ENCODE measurements around the gene SLC9A9. TPM values are rescaled to one million over a fixed set of nuclear protein-coding genes. Genes with fewer than 3 reads are reported as not detected.
A peak's percentile ranks its signal among the peaks of the same experiment; 100 is the strongest.

The SLC9A9 gene
- total and polyA plus RNA-seq, 4 donors, result 12.0 to 39.7 (median 19.1) TPM

DNA sequence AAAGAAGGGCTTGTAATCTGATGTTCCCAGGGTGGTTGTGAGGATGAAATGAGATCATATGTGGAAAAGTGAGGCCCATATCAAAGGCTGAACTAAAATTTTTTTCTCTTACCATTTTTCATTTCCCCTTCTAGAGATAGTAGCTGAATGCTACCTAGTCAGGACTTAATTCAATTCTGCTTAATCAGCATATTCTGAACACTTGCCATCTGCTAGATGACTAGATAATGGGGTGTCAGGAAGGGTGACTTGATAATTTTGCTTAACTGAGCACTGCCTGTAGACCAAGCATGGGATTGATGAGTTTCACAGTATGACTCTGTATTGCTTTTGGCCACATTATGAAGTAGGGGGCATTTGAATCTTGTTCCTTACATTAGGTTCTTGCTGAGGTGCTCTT lies 592.5 kb downstream of the SLC9A9 start:
- Histone ChIP-seq H3K36me3 (ENCODE audit: control insufficient read depth, insufficient read depth, low read length) (no peaks in the 10 kb centered on the region), H3K27ac (ENCODE audit: low read depth, low read length) (no peak overlapping the region)
- DNase-seq (ENCODE audit: low read depth in 4 of 6, low spot score in 6 of 6), result no peak

DNA sequence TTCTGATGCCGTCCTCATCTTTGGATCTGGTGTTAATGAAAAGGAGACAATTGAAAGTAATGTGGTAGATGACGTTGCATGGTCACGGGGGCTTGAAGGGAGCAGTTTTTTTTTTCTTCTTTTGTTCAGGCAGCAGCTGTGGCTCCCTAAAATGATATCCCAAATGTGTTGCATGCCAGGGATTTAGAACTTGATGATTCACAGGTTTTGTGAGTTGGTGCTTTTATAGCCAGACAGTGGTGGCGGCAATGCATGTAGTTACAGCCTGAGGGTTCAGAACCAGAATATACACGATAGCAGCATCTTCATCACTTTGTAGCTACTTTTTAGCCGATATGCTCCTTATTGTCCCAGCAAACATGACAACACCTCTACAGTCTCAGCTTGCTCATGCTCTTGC lies 595.3 kb downstream of the SLC9A9 start:
- no peak overlapping the region for H3K27ac ChIP-seq (ENCODE audit: low read depth, low read length)
- no peaks in the 10 kb centered on the region for H3K4me1 ChIP-seq (ENCODE audit: control insufficient read depth, insufficient read depth, low read length)
- no peaks in the 10 kb centered on the region for H3K36me3 ChIP-seq (ENCODE audit: control insufficient read depth, insufficient read depth, low read length)
- H3K27me3 ChIP-seq (ENCODE audit: control insufficient read depth, insufficient read depth, low read length), result no peaks in the 10 kb centered on the region
- no peaks in the 10 kb centered on the region for H3K9me3 ChIP-seq (ENCODE audit: control insufficient read depth, insufficient read depth, low read length)
- DNase-seq (ENCODE audit: low read depth in 4 of 6, low spot score in 6 of 6), result no peak
- no peak overlapping the region for H3K4me3 ChIP-seq (ENCODE audit: low read depth, low read length)
- WGBS (ENCODE audit: insufficient coverage), result 76% methylated on average over 5 of the region's 6 CpGs

More for the DNA sequence above, 592.5 kb downstream of the SLC9A9 start:
- Histone ChIP-seq H3K27me3 (ENCODE audit: control insufficient read depth, insufficient read depth, low read length) (no peaks in the 10 kb centered on the region), H3K4me3 (ENCODE audit: low read depth, low read length) (no peak overlapping the region), H3K4me1 (ENCODE audit: control insufficient read depth, insufficient read depth, low read length) (no peaks in the 10 kb centered on the region), H3K9me3 (ENCODE audit: control insufficient read depth, insufficient read depth, low read length) (no peaks in the 10 kb centered on the region)

DNA sequence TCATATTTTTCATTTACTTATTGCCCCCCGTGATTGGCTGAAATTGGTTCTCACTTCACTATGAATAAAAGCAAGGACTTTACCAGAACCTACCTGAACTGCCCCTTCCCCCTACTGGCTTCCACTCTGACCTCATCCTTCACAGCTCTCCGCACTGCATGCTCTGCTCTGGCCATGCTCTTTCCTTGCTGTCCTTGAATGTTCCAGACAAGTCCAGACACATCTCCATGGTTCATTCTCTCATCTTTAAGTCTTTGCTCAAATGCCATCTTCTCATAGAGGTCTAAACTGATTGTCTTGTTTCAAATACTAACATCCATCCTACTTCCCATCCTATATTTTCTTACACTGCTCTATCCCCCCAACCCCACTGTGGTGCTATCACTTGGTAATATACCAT lies 599.3 kb downstream of the SLC9A9 start:
- no peaks in the 10 kb centered on the region for H3K9me3 ChIP-seq (ENCODE audit: control insufficient read depth, insufficient read depth, low read length)
- DNase-seq (ENCODE audit: low read depth in 4 of 6, low spot score in 6 of 6), result no peak
- no peaks in the 10 kb centered on the region for H3K36me3 ChIP-seq (ENCODE audit: control insufficient read depth, insufficient read depth, low read length)
- no peak overlapping the region for H3K4me3 ChIP-seq (ENCODE audit: low read depth, low read length)
- 91% methylated on average over 2 of the region's 2 CpGs for WGBS (ENCODE audit: insufficient coverage)
- no peaks in the 10 kb centered on the region for H3K27me3 ChIP-seq (ENCODE audit: control insufficient read depth, insufficient read depth, low read length)
- H3K27ac ChIP-seq (ENCODE audit: low read depth, low read length), result no peak overlapping the region
- no peaks in the 10 kb centered on the region for H3K4me1 ChIP-seq (ENCODE audit: control insufficient read depth, insufficient read depth, low read length)

DNA sequence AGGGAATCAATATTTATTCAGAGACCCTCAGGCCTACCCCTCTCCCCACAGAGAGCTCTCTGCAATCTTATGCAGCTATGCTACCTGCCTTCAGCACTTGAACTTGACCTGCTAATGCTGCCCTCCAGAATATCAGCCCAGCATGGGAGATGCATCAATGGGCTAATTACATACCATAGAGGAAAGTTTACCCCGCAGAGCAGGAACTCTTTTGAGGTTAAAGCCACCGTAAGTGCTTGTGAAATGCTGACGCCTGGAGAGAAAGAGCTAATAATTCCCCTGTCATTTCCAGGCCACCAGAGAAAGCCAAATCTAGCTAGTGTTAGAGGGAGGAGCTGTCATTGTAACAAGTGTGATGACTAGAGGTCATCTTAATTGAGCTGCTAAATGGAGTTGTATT lies 601.2 kb downstream of the SLC9A9 start:
- no peak overlapping the region for H3K27ac ChIP-seq (ENCODE audit: low read depth, low read length)
- WGBS (ENCODE audit: insufficient coverage), result 75% methylated on average over 2 of the region's 3 CpGs
- peak in 1 of 6 donors; percentile 60 for DNase-seq (ENCODE audit: low read depth in 4 of 6, low spot score in 6 of 6)

DNA sequence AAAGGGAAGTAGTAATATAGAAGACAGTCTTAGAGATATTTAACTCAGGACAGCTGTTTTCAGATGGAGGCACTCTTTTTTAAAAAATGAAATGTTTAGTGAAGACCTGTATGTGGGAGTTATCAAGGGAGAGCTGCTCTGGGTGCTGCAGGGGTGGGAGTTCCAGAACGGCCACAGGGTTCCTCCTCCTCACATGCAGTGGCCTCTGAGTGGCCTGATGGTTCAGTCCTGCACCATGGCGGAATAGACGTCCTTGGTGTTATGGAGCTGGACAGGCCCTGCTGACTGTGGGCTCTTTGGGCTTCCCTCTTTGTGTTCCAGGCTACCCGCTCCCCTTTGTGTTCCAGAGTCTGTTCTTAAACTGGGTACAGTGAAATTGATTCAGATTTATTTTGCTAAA lies 602.6 kb downstream of the SLC9A9 start:
- Histone ChIP-seq H3K36me3 (ENCODE audit: control insufficient read depth, insufficient read depth, low read length) (no peaks in the 10 kb centered on the region), H3K27me3 (ENCODE audit: control insufficient read depth, insufficient read depth, low read length) (no peaks in the 10 kb centered on the region), H3K4me3 (ENCODE audit: low read depth, low read length) (no peak overlapping the region), H3K9me3 (ENCODE audit: control insufficient read depth, insufficient read depth, low read length) (no peaks in the 10 kb centered on the region), H3K4me1 (ENCODE audit: control insufficient read depth, insufficient read depth, low read length) (no peaks in the 10 kb centered on the region), H3K27ac (ENCODE audit: low read depth, low read length) (no peak overlapping the region)
- WGBS (ENCODE audit: insufficient coverage), result 100% methylated on average over 3 of the region's 4 CpGs
- no peak for DNase-seq (ENCODE audit: low read depth in 4 of 6, low spot score in 6 of 6)

More for the DNA sequence above, 601.2 kb downstream of the SLC9A9 start:
- Histone ChIP-seq H3K4me1 (ENCODE audit: control insufficient read depth, insufficient read depth, low read length) (no peaks in the 10 kb centered on the region), H3K4me3 (ENCODE audit: low read depth, low read length) (no peak overlapping the region), H3K9me3 (ENCODE audit: control insufficient read depth, insufficient read depth, low read length) (no peaks in the 10 kb centered on the region), H3K27me3 (ENCODE audit: control insufficient read depth, insufficient read depth, low read length) (no peaks in the 10 kb centered on the region), H3K36me3 (ENCODE audit: control insufficient read depth, insufficient read depth, low read length) (no peaks in the 10 kb centered on the region)

DNA sequence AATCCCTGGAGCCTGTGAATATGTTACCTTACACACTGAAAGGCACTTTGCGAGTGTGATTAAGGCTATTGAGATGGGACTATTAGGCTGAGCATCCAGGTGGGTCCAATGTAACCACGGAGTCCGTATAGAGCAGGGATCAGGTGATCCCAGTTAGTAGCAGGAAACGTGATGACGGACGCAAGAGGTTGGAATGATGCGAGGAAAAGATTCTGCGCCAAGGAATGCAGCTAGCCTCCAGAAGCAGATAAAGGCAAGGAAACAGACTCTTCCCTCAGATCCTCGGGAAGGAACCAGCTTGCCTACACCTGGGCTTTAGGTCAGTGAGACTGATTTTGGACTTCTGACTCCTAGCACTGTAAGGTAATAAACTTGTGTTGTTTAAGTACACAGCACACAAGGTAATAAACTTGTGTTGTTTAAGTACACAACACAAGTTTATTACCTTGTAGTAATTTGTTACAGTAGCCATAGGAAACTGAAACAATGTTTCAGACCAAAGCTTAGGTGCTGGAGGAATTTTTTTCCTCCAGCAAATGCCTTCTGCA lies 603.7 kb downstream of the SLC9A9 start:
- 97% methylated on average over 3 of the region's 9 CpGs for WGBS (ENCODE audit: insufficient coverage)
- Histone ChIP-seq H3K4me1 (ENCODE audit: control insufficient read depth, insufficient read depth, low read length) (no peaks in the 10 kb centered on the region), H3K27ac (ENCODE audit: low read depth, low read length) (no peak overlapping the region)

DNA sequence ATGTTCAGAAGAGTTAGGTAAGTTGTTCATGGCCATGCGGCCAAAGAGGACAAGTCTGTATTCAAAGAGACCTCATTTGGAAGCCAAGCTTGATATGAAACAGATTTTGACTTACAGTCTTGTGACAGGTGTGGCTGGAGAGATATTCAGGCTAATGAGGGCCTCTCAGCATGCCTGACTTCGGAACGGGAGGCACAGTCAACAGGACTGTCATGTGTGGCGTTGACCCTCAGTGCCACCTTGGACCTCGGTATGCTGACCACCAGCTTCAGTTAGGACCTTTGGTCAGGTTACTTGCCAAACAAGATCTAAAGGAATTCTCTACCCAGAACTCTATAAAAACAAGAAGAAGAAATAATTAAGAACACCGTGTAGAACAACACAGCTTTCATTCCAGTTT lies 604.6 kb downstream of the SLC9A9 start:
- 97% methylated on average over 3 of the region's 6 CpGs for whole genome bisulfite sequencing (ENCODE audit: insufficient coverage)
- H3K9me3 ChIP-seq (ENCODE audit: control insufficient read depth, insufficient read depth, low read length), result no peaks in the 10 kb centered on the region
- no peaks in the 10 kb centered on the region for H3K36me3 ChIP-seq (ENCODE audit: control insufficient read depth, insufficient read depth, low read length)
- H3K27me3 ChIP-seq (ENCODE audit: control insufficient read depth, insufficient read depth, low read length), result no peaks in the 10 kb centered on the region
- H3K4me1 ChIP-seq (ENCODE audit: control insufficient read depth, insufficient read depth, low read length), result no peaks in the 10 kb centered on the region
- DNase-seq (ENCODE audit: low read depth in 4 of 6, low spot score in 6 of 6), result no peak
- no peak overlapping the region for H3K4me3 ChIP-seq (ENCODE audit: low read depth, low read length)
- no peak overlapping the region for H3K27ac ChIP-seq (ENCODE audit: low read depth, low read length)

More for the DNA sequence above, 603.7 kb downstream of the SLC9A9 start:
- Histone ChIP-seq H3K36me3 (ENCODE audit: control insufficient read depth, insufficient read depth, low read length) (no peaks in the 10 kb centered on the region), H3K9me3 (ENCODE audit: control insufficient read depth, insufficient read depth, low read length) (no peaks in the 10 kb centered on the region), H3K4me3 (ENCODE audit: low read depth, low read length) (no peak overlapping the region), H3K27me3 (ENCODE audit: control insufficient read depth, insufficient read depth, low read length) (no peaks in the 10 kb centered on the region)
- DNase-seq (ENCODE audit: low read depth in 4 of 6, low spot score in 6 of 6), result no peak

DNA sequence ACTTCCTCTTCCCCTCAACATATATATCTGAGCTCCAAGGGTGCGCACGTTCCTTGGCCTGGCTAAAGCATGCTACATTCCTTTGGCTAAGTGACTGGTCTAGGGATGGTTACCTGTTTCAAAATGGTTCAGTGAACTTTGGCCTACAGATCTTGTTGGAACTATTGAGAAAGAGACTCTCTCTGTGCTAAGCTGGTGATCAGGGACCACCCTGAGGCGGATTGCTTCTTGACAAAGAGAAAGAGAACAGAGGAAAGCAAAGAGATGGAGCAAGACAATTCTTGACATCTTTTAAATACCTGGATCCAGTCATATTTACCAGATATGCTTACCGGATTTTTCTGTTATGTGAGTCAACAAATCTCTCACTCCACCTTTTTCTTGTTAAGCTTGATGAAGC lies 605.6 kb downstream of the SLC9A9 start:
- Histone ChIP-seq H3K9me3 (ENCODE audit: control insufficient read depth, insufficient read depth, low read length) (no peaks in the 10 kb centered on the region), H3K36me3 (ENCODE audit: control insufficient read depth, insufficient read depth, low read length) (no peaks in the 10 kb centered on the region), H3K27me3 (ENCODE audit: control insufficient read depth, insufficient read depth, low read length) (no peaks in the 10 kb centered on the region), H3K4me1 (ENCODE audit: control insufficient read depth, insufficient read depth, low read length) (no peaks in the 10 kb centered on the region), H3K4me3 (ENCODE audit: low read depth, low read length) (no peak overlapping the region), H3K27ac (ENCODE audit: low read depth, low read length) (no peak overlapping the region)
- DNase-seq (ENCODE audit: low read depth in 4 of 6, low spot score in 6 of 6), result no peak
- WGBS (ENCODE audit: insufficient coverage), result no CpG with 5 or more reads among the region's 4 CpGs

DNA sequence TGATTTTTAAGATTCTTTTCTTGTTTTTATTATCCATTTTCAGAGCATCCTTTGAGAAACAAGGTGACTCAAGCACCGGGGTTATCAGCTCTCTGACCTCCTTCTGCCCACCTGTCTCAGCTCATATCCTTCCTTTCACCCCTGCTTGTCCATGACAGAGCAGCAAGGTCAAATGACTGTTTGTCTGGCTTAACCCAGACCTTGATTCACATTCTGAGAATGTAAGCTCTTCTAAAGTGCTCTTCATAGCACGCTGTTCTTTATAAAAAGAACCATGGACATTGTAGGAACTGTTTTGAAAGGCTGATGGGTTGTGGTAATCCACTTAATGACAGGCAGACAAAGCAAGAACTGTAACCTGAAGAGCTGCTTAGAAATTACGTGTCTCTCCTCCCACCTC lies 606.2 kb downstream of the SLC9A9 start:
- DNase-seq (ENCODE audit: low read depth in 4 of 6, low spot score in 6 of 6), result no peak
- 60% methylated on average over 3 of the region's 3 CpGs for WGBS (ENCODE audit: insufficient coverage)
- Histone ChIP-seq H3K4me1 (ENCODE audit: control insufficient read depth, insufficient read depth, low read length) (no peaks in the 10 kb centered on the region), H3K9me3 (ENCODE audit: control insufficient read depth, insufficient read depth, low read length) (no peaks in the 10 kb centered on the region), H3K36me3 (ENCODE audit: control insufficient read depth, insufficient read depth, low read length) (no peaks in the 10 kb centered on the region), H3K27me3 (ENCODE audit: control insufficient read depth, insufficient read depth, low read length) (no peaks in the 10 kb centered on the region), H3K27ac (ENCODE audit: low read depth, low read length) (no peak overlapping the region), H3K4me3 (ENCODE audit: low read depth, low read length) (no peak overlapping the region)

DNA sequence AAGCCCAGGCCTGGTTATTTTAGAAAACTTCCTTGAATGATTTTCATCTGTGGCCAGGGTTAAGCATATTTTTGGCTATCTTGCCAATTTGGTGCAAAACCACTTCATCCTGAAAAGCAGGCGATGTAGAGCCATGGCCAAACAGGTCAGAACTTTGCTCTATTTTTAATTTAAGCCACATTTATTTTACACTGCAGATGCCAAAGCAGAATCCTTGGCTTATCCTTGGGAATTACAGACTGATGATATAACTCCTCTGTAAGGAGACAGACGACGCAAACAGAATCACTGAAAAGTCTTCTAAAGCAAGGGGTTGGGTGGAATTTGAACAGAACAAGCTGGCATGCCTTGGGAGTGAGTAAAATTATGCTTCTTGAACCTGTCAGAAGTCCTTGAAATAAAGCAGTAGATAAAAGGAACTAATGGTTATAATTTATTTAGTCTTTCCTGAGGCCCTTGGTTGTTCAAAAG lies 606.8 kb downstream of the SLC9A9 start:
- peak in 1 of 6 donors; percentile 40 for DNase-seq (ENCODE audit: low read depth in 4 of 6, low spot score in 6 of 6)
- WGBS (ENCODE audit: insufficient coverage), result 81% methylated on average over 3 of the region's 3 CpGs
- H3K4me3 ChIP-seq (ENCODE audit: low read depth, low read length), result no peak overlapping the region

More for the DNA sequence above, 606.8 kb downstream of the SLC9A9 start:
- H3K9me3 ChIP-seq (ENCODE audit: control insufficient read depth, insufficient read depth, low read length), result no peaks in the 10 kb centered on the region
- no peaks in the 10 kb centered on the region for H3K36me3 ChIP-seq (ENCODE audit: control insufficient read depth, insufficient read depth, low read length)
- H3K4me1 ChIP-seq (ENCODE audit: control insufficient read depth, insufficient read depth, low read length), result no peaks in the 10 kb centered on the region
- H3K27me3 ChIP-seq (ENCODE audit: control insufficient read depth, insufficient read depth, low read length), result no peaks in the 10 kb centered on the region
- peak overlapping the region; percentile 15 for H3K27ac ChIP-seq (ENCODE audit: low read depth, low read length)
